Measurements from ENCODE around the gene AGO4.

- TF ChIP-seq, protein P1, sequence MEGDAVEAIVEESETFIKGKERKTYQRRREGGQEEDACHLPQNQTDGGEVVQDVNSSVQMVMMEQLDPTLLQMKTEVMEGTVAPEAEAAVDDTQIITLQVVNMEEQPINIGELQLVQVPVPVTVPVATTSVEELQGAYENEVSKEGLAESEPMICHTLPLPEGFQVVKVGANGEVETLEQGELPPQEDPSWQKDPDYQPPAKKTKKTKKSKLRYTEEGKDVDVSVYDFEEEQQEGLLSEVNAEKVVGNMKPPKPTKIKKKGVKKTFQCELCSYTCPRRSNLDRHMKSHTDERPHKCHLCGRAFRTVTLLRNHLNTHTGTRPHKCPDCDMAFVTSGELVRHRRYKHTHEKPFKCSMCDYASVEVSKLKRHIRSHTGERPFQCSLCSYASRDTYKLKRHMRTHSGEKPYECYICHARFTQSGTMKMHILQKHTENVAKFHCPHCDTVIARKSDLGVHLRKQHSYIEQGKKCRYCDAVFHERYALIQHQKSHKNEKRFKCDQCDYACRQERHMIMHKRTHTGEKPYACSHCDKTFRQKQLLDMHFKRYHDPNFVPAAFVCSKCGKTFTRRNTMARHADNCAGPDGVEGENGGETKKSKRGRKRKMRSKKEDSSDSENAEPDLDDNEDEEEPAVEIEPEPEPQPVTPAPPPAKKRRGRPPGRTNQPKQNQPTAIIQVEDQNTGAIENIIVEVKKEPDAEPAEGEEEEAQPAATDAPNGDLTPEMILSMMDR (conservative IDR thresholded peaks at IDR 0.05; ENCODE audit: low read depth, low read length) = no peak
- no peak for TF ChIP-seq EZH2 (IDR thresholded peaks at IDR 0.05; ENCODE audit: borderline replicate concordance, low read depth, low read length, poor library complexity, severe bottlenecking)
These were observed 93.4 kb downstream of the AGO4 start for GRCh38 chr1:35901235-35901634.

Measured in A673 (cell line).